Natural killer cell (primary cell): ENCODE results near the gene ARID1B. TPM values are rescaled to one million over a fixed set of nuclear protein-coding genes. Genes with fewer than 3 reads are reported as not detected.

Source experiments
- ATAC-seq, 3 donors: fragments of 150-1000 bp in 2 of 3; fragments of 200-7000 bp in 1 of 3; cut with Tn5 transposase; 1 replicate in 1 of 3; 2 replicates in 2 of 3; pipeline ENCODE4 v1.10.0; 2021; ENCODE audit warnings: mild to moderate bottlenecking in 2 of 3, moderate library complexity in 2 of 3
- DNase-seq, 2 donors: peaks; one replicate each; pipeline versions ENCODE4 v3.0.0 to v3.0.0-alpha.2; 2013 to 2021; ENCODE audit warnings: mixed read lengths in 1 of 2
- H3K27ac ChIP-seq: one replicate; pipeline ENCODE4 v1.5.1; 2013; ENCODE audit warnings: mild to moderate bottlenecking, low read length
- H3K27me3 ChIP-seq: one replicate; pipeline ENCODE4 v1.6.1; 2013; ENCODE audit warnings: low read length; ENCODE audit not compliant: control insufficient read depth, insufficient read depth
- H3K36me3 ChIP-seq: one replicate; pipeline ENCODE4 v1.6.1; 2013; ENCODE audit warnings: low read length; ENCODE audit not compliant: control insufficient read depth, insufficient read depth
- H3K4me1 ChIP-seq: one replicate; pipeline ENCODE4 v1.6.1; 2013; ENCODE audit warnings: low read length; ENCODE audit not compliant: control insufficient read depth, insufficient read depth
- H3K4me3 ChIP-seq: one replicate; pipeline ENCODE4 v1.5.1; 2013; ENCODE audit warnings: low read length
- H3K9me3 ChIP-seq: one replicate; pipeline ENCODE4 v1.6.1; 2013; ENCODE audit warnings: low read length; ENCODE audit not compliant: control insufficient read depth, insufficient read depth
- H3K27ac Mint-ChIP-seq, 2 donors: one replicate each; pipeline ENCODE4 v1.8.0; 2022; ENCODE audit warnings: mild to moderate bottlenecking in 2 of 2, mixed read lengths in 2 of 2, moderate library complexity in 1 of 2
- H3K27me3 Mint-ChIP-seq, 2 donors: one replicate each; pipeline ENCODE4 v1.8.0; 2022; ENCODE audit warnings: low read depth in 2 of 2, mixed read lengths in 2 of 2
- H3K36me3 Mint-ChIP-seq: one replicate; pipeline ENCODE4 v1.8.0; 2022; ENCODE audit warnings: mixed read lengths
- H3K4me1 Mint-ChIP-seq, 2 donors: one replicate each; pipeline ENCODE4 v1.8.0; 2022; ENCODE audit warnings: mixed read lengths in 2 of 2
- H3K4me3 Mint-ChIP-seq: one replicate; pipeline ENCODE4 v1.8.0; 2022; ENCODE audit warnings: mild to moderate bottlenecking, moderate library complexity, mixed read lengths
- H3K9me3 Mint-ChIP-seq, 2 donors: one replicate each; pipeline ENCODE4 v1.8.0; 2022; ENCODE audit warnings: mixed read lengths in 2 of 2
- CTCF ChIP-seq: fragments of 200-600 bp; IDR thresholded peaks from one replicate; pipeline ENCODE4 v1.8.0; 2022; ENCODE audit warnings: antibody characterized with exemption
- WGBS: methylation state at CpG from one replicate; pipeline ENCODE4 v1.1.7; 2013; ENCODE audit warnings: missing lambda C conversion rate; ENCODE audit not compliant: insufficient coverage; 5-methylcytosine and 5-hydroxymethylcytosine counted together
- intact Hi-C: fragments of 100-400 bp; cut with micrococcal nuclease; formaldehyde crosslinking; loops from one replicate; pipeline ENCODE4 v1.14.2; 2022
- total RNA-seq, 4 donors: library from RNA; stranded (reverse); fragments of 120-200 nt in 1 of 4; gene quantifications; one replicate each; pipeline versions ENCODE4 v1.2.3 to v1.2.4, GENCODE V29; 2013 to 2022

The ARID1B gene
- total RNA-seq, 3 donors from 2014 or later (not counting 1 experiment from before 2014, with no cell fraction given): 180 to 201 (median 189) TPM

GRCh38 chr6:157040191-157040590, 263.0 kb downstream of the ARID1B start:
- 91% methylated on average over 7 of the region's 7 CpGs for WGBS
- no peaks in the 10 kb centered on the region for H3K27me3 ChIP-seq
- DNase-seq (no peak), ATAC-seq (no peak)
- H3K9me3 ChIP-seq: no peaks in the 10 kb centered on the region
- Mint-ChIP-seq H3K27me3 (no peaks in the 10 kb centered on the region), H3K9me3 (no peaks in the 10 kb centered on the region), H3K36me3 (no peaks in the 10 kb centered on the region), H3K27ac (no peak overlapping the region), H3K4me1 (peaks cover 18 to 20% of the 10 kb centered on the region in 2 donors), H3K4me3 (no peak overlapping the region)
- H3K36me3 ChIP-seq: peaks cover 5% of the 10 kb centered on the region
- H3K4me1 ChIP-seq: no peaks in the 10 kb centered on the region
- intact Hi-C loops: no loop called here
- H3K4me3 ChIP-seq: no peak overlapping the region
- no peak for TF ChIP-seq CTCF
- no peak overlapping the region for H3K27ac ChIP-seq

GRCh38 chr6:157045831-157046454, 268.8 kb downstream of the ARID1B start:
- ATAC-seq (no peak), DNase-seq (peak in 1 of 2 donors; percentile 29)
- Histone ChIP-seq H3K27me3 (no peaks in the 10 kb centered on the region), H3K4me1 (no peaks in the 10 kb centered on the region), H3K4me3 (no peak overlapping the region), H3K9me3 (no peaks in the 10 kb centered on the region), H3K27ac (no peak overlapping the region), H3K36me3 (peaks cover 3% of the 10 kb centered on the region)
- H3K27ac Mint-ChIP-seq: peak overlapping the region; percentile 18 to 36
- no peak overlapping the region for H3K4me3 Mint-ChIP-seq
- intact Hi-C loops: no loop called here
- no peaks in the 10 kb centered on the region for H3K27me3 Mint-ChIP-seq
- H3K4me1 Mint-ChIP-seq: peaks cover 12 to 22% of the 10 kb centered on the region in 2 donors
- no peaks in the 10 kb centered on the region for H3K9me3 Mint-ChIP-seq
- TF ChIP-seq CTCF: peak; percentile 58
- H3K36me3 Mint-ChIP-seq: no peaks in the 10 kb centered on the region
- 90% methylated on average over 1 of the region's 2 CpGs for WGBS

- H3K4me3 Mint-ChIP-seq: no peak overlapping the region
- DNase-seq (no peak), ATAC-seq (no peak)
- no CpG with 5 or more reads among the region's 1 CpG for WGBS
- Histone ChIP-seq H3K36me3 (peaks cover 2% of the 10 kb centered on the region), H3K4me3 (no peak overlapping the region), H3K9me3 (no peaks in the 10 kb centered on the region), H3K4me1 (no peaks in the 10 kb centered on the region), H3K27ac (no peak overlapping the region), H3K27me3 (no peaks in the 10 kb centered on the region)
- H3K27ac Mint-ChIP-seq: no peak overlapping the region
- intact Hi-C loops: no loop called here
- no peak for TF ChIP-seq CTCF
- no peaks in the 10 kb centered on the region for H3K36me3 Mint-ChIP-seq
- no peaks in the 10 kb centered on the region for H3K27me3 Mint-ChIP-seq
- H3K4me1 Mint-ChIP-seq: peaks cover 15 to 21% of the 10 kb centered on the region in 2 donors
- H3K9me3 Mint-ChIP-seq: no peaks in the 10 kb centered on the region
These were observed 269.6 kb downstream of the ARID1B start for GRCh38 chr6:157046776-157047175.

GRCh38 chr6:157047328-157047727, 270.1 kb downstream of the ARID1B start:
- no peaks in the 10 kb centered on the region for H3K27me3 ChIP-seq
- H3K9me3 Mint-ChIP-seq: no peaks in the 10 kb centered on the region
- WGBS: 96% methylated on average over 4 of the region's 4 CpGs
- TF ChIP-seq CTCF: no peak
- H3K4me3 Mint-ChIP-seq: no peak overlapping the region
- H3K36me3 Mint-ChIP-seq: no peaks in the 10 kb centered on the region
- no peaks in the 10 kb centered on the region for H3K4me1 ChIP-seq
- H3K4me3 ChIP-seq: no peak overlapping the region
- peaks cover 15 to 17% of the 10 kb centered on the region in 2 donors for H3K4me1 Mint-ChIP-seq
- no peaks in the 10 kb centered on the region for H3K9me3 ChIP-seq
- no peak for DNase-seq
- ATAC-seq: no peak
- no peaks in the 10 kb centered on the region for H3K36me3 ChIP-seq
- H3K27ac Mint-ChIP-seq: no peak overlapping the region
- H3K27me3 Mint-ChIP-seq: no peaks in the 10 kb centered on the region
- intact Hi-C loops: no loop called here
- no peak overlapping the region for H3K27ac ChIP-seq
